DMS53 (cell line): Measurements from ENCODE around the gene GRIN2D.
A peak's percentile ranks its signal among the peaks of the same experiment; 100 is the strongest.

Experiments
- DNase-seq: peaks from one replicate; lab custom pipeline; 2025; lab: John Stamatoyannopoulos, UW

Gene GRIN2D

DNA sequence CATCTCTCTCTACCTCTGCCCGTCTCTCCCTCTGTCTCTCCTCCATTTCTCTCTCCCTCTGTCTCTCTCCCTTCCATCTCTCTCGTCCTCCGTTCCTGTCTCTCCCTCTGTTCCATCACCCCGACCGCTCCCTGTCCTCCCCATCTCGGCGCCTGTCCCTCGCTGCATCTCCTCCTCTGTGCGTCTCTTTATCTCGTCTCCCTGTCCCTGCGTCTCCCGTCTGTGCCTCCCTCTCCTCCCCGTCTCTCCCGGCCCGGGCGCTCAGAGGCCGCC is 4.6 kb downstream of the GRIN2D start:
- no peak for DNase-seq

DNA sequence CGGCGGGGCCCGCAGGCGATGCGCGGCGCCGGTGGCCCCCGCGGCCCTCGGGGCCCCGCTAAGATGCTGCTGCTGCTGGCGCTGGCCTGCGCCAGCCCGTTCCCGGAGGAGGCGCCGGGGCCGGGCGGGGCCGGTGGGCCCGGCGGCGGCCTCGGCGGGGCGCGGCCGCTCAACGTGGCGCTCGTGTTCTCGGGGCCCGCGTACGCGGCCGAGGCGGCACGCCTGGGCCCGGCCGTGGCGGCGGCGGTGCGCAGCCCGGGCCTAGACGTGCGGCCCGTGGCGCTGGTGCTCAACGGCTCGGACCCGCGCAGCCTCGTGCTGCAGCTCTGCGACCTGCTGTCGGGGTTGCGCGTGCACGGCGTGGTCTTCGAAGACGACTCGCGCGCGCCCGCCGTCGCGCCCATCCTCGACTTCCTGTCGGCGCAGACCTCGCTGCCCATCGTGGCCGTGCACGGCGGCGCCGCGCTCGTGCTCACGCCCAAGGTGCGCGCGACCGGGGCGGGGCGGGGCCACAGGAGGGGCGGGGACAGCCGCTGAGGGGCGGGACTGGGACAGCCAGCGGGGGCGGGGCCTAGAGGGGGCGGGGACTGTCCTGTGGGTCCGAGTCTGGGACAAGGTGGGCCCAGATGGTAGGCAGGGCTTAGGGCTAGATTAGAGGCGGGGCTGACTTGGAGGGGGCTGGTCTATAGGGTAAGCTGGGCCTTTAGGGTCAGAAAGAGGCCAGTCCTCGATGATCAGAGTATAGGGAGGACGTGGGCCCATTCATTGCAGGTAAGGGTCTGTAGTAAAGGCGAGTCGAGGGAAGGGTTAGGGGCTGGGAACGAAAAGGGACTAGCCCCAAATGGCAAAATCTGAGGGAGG is 5.1 kb downstream of the GRIN2D start:
- DNase-seq = peak; percentile 97

DNA sequence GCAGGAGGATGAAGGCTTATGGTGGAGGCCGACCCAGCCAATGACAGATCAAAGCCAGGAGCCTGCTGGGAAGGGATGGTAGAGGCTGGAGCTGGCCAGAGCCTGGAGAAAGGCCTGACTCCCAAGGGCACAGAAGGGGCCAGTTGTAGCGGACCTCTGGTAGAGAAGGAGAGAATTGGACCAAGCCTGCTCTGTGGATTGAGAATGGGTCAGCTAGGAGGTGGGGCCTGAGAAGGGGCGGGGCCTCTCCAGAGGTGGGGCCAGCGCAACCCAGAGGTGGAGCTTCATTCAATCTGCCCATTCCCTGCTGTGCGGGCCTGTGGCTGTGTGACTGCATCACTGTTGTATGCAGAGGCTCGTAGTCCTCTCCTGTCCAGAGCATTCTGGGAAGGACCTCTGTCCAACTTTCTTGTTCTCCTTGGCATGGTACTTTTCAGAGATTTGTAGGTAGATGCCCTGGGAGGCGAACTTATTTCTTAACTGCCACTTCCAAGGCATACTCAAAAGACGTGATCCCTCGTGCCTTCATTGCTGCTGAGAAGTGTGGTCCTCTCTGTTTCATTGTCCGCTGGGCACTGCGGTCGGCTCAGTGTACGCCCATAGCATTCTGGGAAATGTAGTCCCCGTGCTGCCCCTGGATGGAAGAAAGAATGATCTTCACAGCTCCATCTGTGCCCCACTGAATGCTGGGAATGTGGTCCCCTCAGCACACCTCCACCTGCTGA is 6.7 kb downstream of the GRIN2D start:
- peak; percentile 96 for DNase-seq

DNA sequence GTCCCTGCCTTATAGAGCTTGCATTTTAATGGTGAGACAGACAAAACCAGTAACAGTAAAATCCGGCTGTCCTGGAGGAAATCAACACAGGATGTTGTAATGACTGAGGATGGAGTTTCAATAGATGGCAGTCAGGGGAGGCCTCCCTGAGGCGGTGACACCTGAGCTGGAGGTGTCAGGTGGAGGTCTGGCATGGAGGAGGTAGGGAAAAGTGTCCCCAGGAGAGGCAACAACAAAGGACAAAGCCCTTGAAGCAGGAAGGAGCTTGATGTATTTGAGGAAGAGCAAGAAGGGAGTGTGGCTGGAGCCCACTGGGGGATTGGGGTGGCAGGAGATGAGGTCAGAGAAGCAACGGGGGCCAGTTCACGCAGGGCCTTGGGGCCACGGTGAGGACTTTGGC is 7.8 kb downstream of the GRIN2D start:
- DNase-seq = no peak

DNA sequence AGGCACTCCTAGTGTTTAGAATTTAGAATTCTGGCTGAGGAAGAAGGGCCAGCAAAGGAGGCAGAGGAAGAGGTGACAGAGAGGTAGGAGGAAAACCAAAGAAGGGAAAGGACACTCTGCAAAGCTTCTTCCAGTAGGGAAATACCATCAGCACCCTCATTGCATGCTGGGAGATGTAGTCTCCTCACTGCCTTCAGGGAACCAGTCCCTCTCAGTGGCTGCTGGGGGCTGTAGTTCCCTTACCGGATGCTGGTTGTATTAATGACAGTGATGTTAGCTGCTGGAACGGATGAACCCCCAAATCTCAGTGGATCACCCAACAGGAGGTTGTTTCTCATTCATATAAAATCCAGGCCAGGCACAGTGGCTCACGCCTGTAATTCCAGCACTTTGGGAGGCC is 10.1 kb downstream of the GRIN2D start:
- peak; percentile 89 for DNase-seq

DNA sequence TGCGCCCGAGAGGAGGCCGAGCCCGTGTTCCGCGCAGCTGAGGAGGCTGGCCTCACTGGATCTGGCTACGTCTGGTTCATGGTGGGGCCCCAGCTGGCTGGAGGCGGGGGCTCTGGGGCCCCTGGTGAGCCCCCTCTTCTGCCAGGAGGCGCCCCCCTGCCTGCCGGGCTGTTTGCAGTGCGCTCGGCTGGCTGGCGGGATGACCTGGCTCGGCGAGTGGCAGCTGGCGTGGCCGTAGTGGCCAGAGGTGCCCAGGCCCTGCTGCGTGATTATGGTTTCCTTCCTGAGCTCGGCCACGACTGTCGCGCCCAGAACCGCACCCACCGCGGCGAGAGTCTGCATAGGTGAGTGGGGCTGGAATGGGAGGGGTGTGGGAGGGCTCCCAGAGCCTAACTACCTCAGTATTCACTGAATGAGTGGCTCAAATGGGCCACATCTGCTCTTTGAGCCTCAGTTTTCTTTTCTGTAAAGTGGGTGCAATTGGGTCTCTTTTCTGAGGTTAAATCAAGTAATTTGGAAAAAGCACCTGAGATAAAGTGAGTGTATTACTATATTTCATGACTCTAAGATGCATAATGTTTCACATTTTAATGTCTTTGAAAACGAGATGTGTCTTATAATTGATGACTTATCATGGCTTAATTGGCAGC is 11.7 kb downstream of the GRIN2D start:
- no peak for DNase-seq

DNA sequence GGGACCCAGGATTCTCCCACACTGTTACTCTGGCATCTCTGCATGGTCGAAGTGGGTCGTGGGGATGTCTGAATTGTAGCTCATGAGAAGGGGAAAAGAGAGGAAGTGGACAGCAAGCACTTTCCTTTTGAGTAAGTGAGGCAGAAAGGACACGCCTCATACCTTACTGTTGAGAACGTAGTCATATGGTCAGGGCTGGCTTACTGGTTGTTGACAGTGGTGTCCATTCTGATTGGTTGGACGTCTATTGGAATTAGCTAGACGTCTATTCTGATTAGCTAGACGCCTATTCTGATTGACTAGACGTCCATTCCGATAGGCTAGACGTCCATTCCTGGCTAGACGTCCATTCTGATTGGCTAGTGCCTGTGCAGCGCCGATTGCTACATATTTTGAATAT is 12.4 kb downstream of the GRIN2D start:
- DNase-seq = no peak

DNA sequence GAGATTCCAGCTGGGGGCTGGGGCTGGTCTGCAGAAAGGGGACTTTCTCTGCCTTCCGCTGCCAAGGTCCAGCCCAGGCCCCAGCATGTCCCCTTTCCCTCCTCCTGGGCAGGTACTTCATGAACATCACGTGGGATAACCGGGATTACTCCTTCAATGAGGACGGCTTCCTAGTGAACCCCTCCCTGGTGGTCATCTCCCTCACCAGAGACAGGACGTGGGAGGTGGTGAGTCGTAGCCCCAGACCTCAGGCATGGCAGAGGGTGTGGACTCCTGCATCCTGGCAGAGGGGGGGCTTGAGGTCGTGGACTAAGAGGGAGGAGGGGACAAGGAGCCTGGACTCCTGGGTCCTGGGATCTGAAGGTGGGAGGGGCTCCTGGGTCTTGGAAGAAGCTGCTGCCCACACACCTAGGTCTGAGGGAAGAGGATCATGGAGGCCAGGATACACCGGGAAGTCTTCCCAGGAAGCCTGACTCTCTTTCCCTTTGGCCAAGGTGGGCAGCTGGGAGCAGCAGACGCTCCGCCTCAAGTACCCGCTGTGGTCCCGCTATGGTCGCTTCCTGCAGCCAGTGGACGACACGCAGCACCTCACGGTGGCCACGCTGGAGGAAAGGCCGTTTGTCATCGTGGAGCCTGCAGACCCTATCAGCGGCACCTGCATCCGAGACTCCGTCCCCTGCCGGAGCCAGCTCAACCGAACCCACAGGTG is 20.6 kb downstream of the GRIN2D start:
- DNase-seq = peak; percentile 67

DNA sequence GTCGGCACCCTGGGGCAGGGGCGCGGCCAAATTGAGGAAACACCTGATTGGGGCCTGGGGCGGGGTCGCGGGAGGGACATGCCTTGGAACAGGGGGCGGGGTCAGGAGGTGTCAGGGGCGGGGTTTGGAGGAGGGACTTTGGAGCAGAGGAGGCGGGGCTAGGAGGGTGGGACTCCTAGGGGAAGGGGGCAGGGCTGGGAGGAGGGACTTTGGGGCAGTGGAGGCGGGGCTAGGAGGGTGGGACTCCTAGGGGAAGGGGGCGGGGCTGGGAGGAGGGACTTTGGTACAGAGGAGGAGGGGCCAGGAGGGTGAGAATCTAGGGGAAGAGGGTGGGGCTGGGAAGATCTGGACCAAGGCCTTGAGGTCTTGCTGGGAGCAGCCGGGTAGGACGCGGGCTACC is 21.9 kb downstream of the GRIN2D start:
- DNase-seq = peak; percentile 86

DNA sequence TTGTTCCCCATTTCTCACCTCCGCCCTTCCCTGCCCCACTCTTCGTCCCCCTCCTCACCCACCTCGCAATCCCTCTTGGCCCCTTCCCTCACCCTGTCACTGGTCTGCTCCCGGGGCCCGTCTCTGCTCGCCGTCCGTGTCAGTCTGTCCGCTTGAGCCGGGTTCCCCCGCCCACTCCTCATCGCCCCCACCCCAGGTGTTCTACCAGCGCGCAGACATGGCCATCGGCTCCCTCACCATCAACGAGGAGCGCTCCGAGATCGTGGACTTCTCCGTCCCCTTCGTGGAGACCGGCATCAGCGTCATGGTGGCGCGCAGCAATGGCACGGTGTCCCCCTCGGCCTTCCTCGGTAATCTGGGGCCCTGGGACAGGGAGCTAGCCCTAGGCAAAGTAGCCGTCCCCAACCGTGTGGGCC is 22.3 kb downstream of the GRIN2D start:
- no peak for DNase-seq

DNA sequence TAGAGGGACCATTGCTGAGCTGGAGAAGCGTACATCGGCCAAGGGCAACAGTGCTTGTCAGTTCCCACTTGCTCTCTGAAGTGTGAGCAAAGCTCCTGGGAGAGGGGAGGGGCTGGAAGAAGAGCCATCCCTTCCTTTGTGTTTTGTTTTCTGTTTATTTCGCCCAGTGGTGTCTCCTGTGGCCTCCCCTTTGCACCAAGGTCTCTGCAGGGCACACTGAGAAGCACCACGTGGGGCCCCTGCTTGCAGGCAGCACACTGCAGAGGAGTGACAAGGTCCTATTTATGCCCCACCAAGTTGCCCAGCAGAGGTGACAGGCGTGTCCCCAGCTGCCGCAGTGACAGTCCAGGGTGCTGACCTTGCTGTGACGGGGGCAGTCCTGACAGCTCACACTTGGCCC is 24.0 kb downstream of the GRIN2D start:
- no peak for DNase-seq

DNA sequence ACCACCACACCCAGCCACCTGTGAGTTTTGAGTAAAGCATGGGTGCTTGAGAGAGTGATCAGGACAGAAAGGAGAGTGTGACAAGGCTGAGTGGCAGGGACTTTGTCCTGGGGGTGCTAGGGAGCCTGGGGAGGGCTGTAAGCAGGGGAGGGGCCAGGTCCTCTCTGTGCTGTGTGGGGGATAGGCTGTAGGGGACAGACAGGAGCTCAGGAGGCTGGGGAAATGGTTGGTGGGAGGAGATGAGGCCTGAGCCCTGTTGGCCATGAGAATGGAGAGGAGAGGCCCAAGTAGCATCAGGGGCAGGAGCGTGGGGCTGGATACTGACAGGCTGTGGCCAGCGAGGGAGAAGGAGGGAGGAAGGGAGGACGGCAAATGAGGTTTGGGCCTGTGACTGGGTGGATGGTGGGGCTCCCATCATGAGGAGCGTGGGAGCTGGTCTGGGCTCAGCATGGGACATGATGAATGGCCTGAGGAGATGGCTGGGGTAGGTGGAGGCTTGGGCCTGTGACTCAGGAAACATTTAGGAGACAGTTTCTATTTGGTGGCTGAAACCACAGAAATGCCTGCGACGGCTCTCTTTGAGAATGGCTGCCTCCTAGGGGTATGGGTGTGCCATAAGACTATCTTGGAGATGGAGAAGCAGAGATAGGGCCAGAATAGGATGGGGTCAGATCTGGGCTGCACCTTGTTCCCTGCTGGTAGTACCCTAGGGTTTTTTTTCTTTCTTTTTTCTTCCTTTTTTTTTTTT is 25.0 kb downstream of the GRIN2D start:
- DNase-seq = no peak

DNA sequence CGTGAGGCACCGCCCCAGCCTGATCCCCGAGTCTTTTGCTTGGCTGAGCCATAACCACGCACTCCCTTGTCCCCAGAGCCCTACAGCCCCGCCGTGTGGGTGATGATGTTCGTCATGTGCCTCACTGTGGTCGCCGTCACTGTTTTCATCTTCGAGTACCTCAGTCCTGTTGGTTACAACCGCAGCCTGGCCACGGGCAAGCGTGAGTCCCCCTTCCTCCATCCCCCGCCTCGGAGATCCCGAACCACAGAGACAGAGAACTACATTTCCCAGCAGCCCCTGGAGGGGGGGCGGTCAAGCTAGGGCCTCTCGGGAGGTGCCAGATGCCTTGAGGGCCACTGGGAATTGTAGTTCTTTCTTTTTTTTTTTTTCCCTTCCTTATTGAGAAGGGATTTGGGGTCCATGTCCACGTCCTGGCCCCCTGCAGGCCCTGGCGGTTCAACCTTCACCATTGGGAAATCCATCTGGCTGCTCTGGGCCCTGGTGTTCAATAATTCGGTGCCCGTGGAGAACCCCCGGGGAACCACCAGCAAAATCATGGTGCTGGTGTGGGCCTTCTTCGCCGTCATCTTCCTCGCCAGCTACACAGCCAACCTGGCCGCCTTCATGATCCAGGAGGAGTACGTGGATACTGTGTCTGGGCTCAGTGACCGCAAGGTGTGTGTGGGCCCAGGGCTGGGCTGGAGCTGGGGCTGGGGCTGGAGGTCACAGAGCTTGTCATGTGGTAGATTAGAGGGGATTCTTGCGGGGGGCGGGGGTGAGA is 25.9 kb downstream of the GRIN2D start:
- DNase-seq = peak; percentile 65

DNA sequence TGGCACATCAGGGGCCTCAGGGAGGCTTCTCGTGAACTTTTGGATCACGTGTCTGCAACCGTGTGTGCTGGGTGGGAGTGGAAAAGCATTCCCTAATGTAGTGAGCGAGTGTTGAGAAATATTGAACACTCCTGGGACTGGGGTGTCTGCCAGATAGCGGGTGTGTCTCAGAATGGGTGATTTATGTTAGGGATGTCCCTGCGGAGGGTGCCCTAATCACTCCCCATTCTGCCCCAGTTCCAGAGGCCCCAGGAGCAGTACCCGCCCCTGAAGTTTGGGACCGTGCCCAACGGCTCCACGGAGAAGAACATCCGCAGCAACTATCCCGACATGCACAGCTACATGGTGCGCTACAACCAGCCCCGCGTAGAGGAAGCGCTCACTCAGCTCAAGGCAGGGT is 28.1 kb downstream of the GRIN2D start:
- no peak for DNase-seq

DNA sequence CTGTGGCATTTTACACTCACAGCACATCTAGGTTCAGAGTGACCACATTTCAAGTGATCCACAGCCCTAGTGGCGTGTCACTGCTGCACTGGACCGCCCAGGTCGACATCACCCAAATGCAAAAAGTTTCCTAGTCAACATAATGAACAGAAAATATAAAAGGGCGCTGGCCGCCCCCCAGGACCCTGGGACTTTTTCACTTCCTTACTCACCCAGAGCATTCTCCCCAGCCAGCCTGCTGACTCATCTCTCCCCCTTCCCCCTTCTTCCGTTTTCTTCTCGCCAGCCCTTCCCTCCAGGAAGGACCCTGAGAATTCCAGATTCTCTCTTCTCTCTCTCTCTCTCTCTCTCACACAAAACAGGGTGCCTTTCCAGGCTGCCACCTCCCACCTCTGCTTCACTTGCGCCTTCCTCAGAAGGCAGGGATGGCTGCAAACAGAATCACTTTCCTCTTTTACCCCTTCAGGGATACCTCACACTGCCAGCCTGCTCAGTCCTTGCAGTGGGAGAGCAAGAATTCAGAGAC is 31.3 kb downstream of the GRIN2D start:
- peak; percentile 45 for DNase-seq

DNA sequence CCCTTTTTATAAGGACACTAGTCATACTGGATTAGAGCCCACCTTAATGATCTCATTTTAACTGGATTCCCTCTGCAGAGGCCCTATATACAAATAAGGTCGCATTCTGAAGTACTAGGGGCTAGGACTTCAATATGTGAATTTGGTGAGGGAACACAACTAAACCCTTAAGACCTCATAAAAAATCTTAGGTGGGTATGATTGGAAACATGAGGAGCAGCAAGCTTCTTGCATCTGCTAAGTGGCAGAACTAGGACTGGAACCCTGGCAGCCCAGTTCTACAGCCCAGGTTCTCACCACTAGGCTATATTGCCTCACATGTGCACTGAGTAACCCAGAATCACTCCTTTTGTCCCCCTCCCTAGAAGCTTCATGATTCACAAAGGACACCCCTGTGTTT is 35.2 kb downstream of the GRIN2D start:
- DNase-seq = no peak

DNA sequence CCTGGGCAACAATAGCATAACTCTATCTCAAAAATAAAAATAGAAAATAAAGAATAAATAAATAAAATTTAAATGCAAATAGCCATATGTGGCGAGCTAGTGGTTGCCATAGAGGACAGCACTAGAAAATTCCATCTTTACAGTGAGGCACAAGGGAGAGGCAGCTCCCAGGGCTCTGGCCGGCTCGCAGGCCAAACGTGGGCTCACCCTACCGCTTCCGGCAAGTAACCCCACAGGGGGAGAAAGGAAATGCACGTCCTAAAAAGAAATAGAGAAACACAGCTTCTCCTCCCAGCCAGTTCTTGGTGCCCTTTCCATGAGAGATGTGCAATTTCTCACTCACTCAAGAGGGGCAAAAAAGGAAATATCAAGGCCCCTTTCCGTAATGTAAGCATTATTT is 39.9 kb downstream of the GRIN2D start:
- no peak for DNase-seq

DNA sequence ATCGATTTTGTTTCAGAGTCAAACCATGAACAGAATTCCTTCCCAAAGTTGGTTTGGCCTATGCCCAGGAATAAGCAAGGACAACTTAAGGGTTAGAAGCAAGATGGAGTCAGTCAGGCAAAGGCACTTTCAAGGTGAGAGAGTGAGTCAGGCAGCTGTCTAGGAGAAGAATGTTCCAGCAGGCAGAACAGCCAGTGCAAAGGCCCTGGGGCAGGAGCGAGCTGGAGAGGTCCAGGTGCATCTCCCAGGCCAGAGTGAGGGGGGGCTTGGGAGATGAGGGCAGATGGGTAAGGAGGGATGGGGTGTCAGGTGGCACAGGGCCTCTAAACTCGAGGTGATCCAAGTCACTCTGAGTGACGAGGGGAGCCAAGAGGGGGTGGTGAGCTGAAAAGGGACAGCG is 43.1 kb downstream of the GRIN2D start:
- DNase-seq = no peak

DNA sequence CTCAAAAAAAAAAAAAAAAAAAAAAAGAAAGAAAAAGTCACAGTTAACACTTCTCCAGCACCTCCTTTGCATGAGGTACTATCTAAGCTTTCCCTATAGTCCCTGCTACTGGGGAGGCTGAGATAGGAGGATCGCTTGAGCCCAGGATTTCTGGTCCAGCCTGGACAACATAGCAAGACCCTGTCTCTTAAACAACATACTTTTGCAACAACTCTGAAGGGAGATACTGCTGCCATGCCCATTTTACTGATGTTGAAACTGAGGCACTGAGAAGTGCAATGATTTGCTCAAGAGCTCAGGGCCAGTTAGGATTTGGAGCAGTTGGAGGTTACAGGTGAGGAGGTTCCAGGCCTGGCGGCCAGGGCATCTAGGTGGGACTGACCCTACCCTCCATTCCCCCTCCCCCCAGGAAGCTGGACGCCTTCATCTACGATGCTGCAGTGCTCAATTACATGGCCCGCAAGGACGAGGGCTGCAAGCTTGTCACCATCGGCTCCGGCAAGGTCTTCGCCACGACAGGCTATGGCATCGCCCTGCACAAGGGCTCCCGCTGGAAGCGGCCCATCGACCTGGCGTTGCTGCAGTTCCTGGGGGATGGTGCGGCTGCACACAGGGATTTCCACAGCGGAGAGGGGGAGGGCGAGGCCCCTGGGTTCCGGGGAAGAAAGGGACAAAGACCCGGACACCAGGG is 48.0 kb downstream of the GRIN2D start:
- DNase-seq = no peak
